SH-SY5Y (cell line): ENCODE measurements around the gene SLC25A45.

Source experiments
- GATA2 ChIP-seq: IDR thresholded peaks from 2 replicates; pipeline ENCODE4 v1.6.1; 2011; ENCODE audit warnings: mild to moderate bottlenecking, low read depth, low read length
- GATA3 ChIP-seq: IDR thresholded peaks from 2 replicates; pipeline ENCODE4 v1.6.1; 2011; ENCODE audit warnings: low read depth, mild to moderate bottlenecking, low read length, moderate library complexity

DNA sequence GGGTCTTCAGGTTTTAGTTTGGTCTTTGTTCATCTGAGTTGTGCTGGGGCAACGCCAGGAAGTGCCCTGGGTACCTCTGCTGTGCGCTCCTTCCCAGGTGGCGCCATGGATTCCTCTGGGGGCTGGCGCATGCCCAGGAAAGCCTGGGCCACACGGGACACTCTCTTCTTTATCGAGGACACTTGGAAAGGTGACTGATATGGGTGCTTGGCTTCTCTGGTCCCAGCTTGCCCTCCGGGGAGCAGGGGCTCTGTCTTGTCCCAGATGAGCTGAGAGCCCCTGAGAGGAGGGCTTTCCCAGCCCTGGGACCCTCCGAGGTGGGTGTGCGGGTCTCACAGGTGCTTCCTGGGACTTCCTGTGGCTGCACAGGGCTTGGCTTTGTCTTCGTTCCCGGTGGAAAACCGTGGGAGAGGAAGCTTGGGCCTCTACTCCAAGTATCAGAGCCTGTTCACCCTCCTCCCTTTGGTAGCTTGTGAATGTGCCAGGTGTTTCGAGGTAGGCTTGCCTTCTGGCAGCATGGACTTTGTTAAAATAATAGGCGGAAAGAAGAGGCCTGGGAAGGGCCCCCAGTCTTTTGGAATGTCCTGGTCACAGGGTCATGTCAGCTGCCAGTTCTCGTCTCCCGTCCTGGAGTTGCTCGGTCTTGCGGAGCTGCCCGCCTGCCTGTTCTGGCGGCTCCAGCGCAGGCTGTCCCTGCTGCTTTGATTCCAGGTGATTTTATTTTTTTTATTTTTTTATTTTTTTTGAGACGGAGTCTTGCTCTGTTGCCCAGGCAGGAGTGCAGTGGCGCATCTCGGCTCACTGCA lies 30.0 kb upstream of the SLC25A45 start:
- TF ChIP-seq GATA3: no peak
- TF ChIP-seq GATA2: no peak
